HL-60 (cell line): ENCODE results near the gene SULT6B1.

Experiments
- CTCF ChIP-seq: IDR thresholded peaks from one replicate; pipeline ENCODE4 v1.5.1; 2011; ENCODE audit warnings: low read length, control low read depth, inconsistent platforms; ENCODE audit not compliant: insufficient read depth
- GABPA ChIP-seq: IDR thresholded peaks from 2 replicates; pipeline ENCODE4 v1.6.1; 2012; ENCODE audit warnings: low read depth
- POLR2AphosphoS5 ChIP-seq: IDR thresholded peaks from 2 replicates; pipeline ENCODE4 v1.6.1; 2012; ENCODE audit warnings: low read depth
- REST ChIP-seq: IDR thresholded peaks from 2 replicates; pipeline ENCODE4 v1.6.1; 2012; ENCODE audit warnings: low read depth; ENCODE audit not compliant: insufficient replicate concordance

GRCh38 chr2:37211939-37212338 is 23.5 kb upstream of the SULT6B1 start:
- TF ChIP-seq CTCF (no peak), REST (no peak), GABPA (no peak), POLR2AphosphoS5 (no peak)
